Testis (tissue), 2 donors: ENCODE data around the gene LIN52.

ENCODE experiments used
- POLR2A ChIP-seq: fragments of 450-650 bp; IDR thresholded peaks from one replicate; pipeline ENCODE4 v1.6.1; 2017; ENCODE audit warnings: antibody characterized with exemption, mild to moderate bottlenecking, moderate library complexity
- TF ChIP-seq, protein P1 (sequence below), 3 experiments: fragments of 450-650 bp in 2 of 3; fragments of 200-600 bp in 1 of 3; sonication (generic) in 1 of 3; IDR thresholded peaks; one replicate each; pipeline ENCODE4 v1.5.1; 2016 to 2019; ENCODE audit warnings: antibody characterized with exemption in 3 of 3, mild to moderate bottlenecking in 2 of 3, moderate library complexity in 1 of 3

DNA sequence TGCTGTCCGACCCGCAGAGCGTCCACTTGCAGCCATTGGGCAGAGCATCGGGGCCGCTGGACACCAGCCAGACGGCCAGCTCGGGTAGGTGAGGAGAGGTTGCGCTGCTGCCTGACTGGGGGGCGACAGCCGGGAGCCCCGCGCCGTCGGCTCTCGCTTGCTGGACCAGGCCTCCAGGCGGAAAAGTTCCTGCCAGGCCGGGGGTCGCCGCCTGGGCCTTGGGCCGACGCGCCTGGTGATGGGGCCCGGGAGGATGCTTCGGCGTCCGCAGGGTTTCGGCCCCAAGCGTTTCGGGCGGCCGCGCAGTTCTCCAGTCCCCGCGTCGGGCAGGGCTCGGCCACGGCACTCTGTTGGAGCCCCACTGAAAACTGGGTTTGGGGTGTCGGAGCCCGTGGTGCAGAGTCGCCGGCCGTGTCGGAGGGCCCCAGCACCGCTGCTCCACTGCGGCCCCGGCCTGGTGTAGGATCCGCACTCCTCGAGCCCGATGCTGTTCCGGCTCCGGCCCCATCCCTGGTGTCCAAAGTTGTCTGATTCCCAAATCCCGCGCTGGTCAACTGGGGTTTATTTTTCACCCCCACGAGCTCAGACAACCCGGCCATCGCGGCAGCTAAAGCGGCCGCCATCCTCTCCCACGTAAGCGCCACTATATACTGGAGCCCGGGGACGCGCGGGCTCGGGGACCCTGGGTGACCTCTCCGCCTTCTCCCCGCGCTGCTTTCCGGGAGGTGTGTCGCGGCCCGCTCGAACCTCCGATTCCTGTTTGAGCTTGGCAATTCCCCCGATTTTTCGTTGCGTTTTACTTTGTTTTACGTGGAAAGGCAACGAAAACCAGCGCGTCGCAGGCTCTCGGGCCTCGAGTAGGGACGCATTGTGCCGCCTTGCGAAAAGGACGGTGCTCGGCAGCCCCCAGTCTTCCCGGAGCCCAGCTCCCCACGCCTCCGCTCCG, 155.4 kb downstream of the LIN52 start:
- TF ChIP-seq, protein P1, sequence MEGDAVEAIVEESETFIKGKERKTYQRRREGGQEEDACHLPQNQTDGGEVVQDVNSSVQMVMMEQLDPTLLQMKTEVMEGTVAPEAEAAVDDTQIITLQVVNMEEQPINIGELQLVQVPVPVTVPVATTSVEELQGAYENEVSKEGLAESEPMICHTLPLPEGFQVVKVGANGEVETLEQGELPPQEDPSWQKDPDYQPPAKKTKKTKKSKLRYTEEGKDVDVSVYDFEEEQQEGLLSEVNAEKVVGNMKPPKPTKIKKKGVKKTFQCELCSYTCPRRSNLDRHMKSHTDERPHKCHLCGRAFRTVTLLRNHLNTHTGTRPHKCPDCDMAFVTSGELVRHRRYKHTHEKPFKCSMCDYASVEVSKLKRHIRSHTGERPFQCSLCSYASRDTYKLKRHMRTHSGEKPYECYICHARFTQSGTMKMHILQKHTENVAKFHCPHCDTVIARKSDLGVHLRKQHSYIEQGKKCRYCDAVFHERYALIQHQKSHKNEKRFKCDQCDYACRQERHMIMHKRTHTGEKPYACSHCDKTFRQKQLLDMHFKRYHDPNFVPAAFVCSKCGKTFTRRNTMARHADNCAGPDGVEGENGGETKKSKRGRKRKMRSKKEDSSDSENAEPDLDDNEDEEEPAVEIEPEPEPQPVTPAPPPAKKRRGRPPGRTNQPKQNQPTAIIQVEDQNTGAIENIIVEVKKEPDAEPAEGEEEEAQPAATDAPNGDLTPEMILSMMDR (IDR thresholded peaks at IDR 0.05): no peak
- TF ChIP-seq POLR2A: no peak
